MCF 10A (cell line): ENCODE data around the gene TRPM5. TPM values are rescaled to one million over a fixed set of nuclear protein-coding genes. Genes with fewer than 3 reads are reported as not detected.

Experiments
- BruUV-seq: library from RNA; stranded (reverse); fragments of 400-500 nt; replicated peaks from 2 replicates; lab custom pipeline; 2021; lab: Mats Ljungman, UMichigan
- CTCF ChIA-PET: fragments of 300-600 bp; sonication (Branson Sonifier 250); formaldehyde crosslinking; extraction: SDS; loops from one replicate; lab custom pipeline; 2021; ENCODE audit warnings: antibody characterized with exemption, inconsistent platforms; lab: Yijun Ruan, JAX
- POLR2A ChIA-PET: fragments of 300-600, 350-650 bp; sonication (Branson Sonifier 250); formaldehyde crosslinking; extraction: SDS; loops from one replicate; lab custom pipeline; 2020; ENCODE audit warnings: antibody characterized with exemption, inconsistent platforms; lab: Yijun Ruan, JAX
- DNase-seq: peaks from one replicate; pipeline ENCODE4 v3.0.0-alpha.2; 2018; ENCODE audit not compliant: unreplicated experiment
- H3K27ac Mint-ChIP-seq: one replicate; pipeline ENCODE4 v1.8.0; 2022; ENCODE audit warnings: mild to moderate bottlenecking, low read depth, mixed read lengths; ENCODE audit not compliant: unreplicated experiment
- H3K27me3 Mint-ChIP-seq: one replicate; pipeline ENCODE4 v1.8.0; 2022; ENCODE audit warnings: mixed read lengths; ENCODE audit not compliant: insufficient read depth, unreplicated experiment
- H3K36me3 Mint-ChIP-seq: one replicate; pipeline ENCODE4 v1.8.0; 2022; ENCODE audit warnings: mild to moderate bottlenecking, moderate library complexity, mixed read lengths; ENCODE audit not compliant: insufficient read depth, unreplicated experiment
- H3K4me1 Mint-ChIP-seq: one replicate; pipeline ENCODE4 v1.8.0; 2022; ENCODE audit warnings: mixed read lengths; ENCODE audit not compliant: insufficient read depth, unreplicated experiment
- H3K4me3 Mint-ChIP-seq: one replicate; pipeline ENCODE4 v1.8.0; 2022; ENCODE audit warnings: mild to moderate bottlenecking, moderate library complexity, mixed read lengths; ENCODE audit not compliant: unreplicated experiment
- H3K9me3 Mint-ChIP-seq: one replicate; pipeline ENCODE4 v1.8.0; 2022; ENCODE audit warnings: mixed read lengths; ENCODE audit not compliant: unreplicated experiment
- intact Hi-C: fragments of 100-400 bp; cut with micrococcal nuclease; formaldehyde crosslinking; loops from 2 replicates; pipeline ENCODE4 v1.14.1; 2022
- total RNA-seq: library from RNA; stranded (reverse); gene quantifications from 2 replicates; pipeline ENCODE4 v1.2.3, GENCODE V29; 2022
- TF ChIP-seq, protein P1 (sequence below): fragments of 200-600 bp; IDR thresholded peaks from one replicate; pipeline ENCODE4 v1.8.0; 2022; ENCODE audit warnings: antibody characterized with exemption, mild to moderate bottlenecking; ENCODE audit not compliant: unreplicated experiment

Gene TRPM5
- total RNA-seq, 1 experiment from 2014 or later: not detected

DNA sequence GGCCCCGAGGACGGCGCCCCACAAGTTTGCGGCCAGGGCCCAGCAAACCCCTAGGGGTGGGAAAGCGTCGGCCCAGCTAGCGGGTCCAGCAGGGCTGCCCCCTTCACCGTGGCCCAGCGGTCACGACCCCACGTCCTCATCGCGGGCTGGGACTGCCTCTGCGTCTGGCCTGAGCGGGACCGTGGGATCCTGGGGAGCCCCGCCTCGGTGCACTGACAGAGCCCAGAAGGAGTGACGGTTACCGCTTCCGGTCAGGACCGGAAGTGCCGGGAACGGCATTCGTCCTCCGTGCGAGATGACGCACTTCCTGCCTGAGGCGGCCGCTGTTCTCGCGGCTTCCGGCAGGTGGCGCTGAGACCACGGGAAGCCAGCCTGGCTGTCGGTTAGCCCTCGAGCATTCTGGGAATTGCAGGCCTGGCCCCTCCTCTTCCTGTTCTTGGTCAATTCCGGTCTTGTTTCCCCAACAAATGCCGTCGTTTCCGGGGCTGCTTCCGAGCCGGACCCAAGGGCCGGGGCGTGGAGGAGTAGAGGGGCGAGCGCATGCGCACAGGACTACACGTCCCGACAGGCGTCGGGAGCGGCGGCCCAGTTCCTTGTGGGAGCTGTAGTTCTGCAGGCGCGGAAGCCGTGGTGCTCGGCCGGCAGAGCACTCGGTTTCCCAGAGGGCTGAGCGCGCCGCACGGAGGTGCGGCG lies 44.1 kb downstream of the TRPM5 start, which contains the start of gene TSSC4:
Gene TSSC4, plus strand, starts transcription at position 682 of the 693 bp plus-strand sequence. CDS start 1,884 bp downstream, outside the sequence.
- H3K27me3 Mint-ChIP-seq: no peaks in the 10 kb centered on the region

DNA sequence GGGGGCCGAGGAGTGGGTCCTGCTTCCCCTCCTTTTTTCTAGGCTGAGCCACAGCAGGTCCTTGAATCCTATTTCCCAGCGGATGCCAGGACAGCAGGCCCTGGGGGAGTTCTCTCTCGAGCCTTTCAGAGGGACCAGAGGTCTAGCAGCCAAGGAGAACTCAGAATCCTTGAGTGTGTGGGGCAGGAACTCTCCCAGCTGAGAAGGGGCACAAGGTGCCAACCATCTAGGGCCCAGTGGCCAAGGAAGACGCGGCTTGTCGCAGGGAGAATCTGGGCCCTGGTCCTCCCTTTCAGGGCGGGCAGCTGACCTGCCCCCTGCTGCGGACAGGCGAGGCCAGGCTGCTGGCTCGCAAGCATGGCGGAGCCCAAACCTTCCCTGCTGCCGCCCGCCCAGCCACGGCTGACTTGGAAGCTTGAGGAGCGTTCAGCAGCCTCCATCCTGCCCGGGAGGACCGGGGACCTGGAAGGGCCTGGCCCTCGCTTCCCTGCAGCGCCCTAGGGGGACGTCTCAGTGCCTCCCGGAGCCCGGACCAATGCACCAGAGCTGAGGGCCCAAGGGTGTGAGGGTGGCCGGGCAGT lies 44.7 kb downstream of the TRPM5 start:
- intact Hi-C loops: loop anchor here (1.0 kb wide), 2 partner anchors 20 to 94 kb away; no protein-coding TSS in a partner anchor
- peaks cover 42% of the 10 kb centered on the region for H3K36me3 Mint-ChIP-seq
- H3K4me3 Mint-ChIP-seq: peak overlapping the region; percentile 86
- DNase-seq: peak; percentile 19
- TF ChIP-seq, protein P1, sequence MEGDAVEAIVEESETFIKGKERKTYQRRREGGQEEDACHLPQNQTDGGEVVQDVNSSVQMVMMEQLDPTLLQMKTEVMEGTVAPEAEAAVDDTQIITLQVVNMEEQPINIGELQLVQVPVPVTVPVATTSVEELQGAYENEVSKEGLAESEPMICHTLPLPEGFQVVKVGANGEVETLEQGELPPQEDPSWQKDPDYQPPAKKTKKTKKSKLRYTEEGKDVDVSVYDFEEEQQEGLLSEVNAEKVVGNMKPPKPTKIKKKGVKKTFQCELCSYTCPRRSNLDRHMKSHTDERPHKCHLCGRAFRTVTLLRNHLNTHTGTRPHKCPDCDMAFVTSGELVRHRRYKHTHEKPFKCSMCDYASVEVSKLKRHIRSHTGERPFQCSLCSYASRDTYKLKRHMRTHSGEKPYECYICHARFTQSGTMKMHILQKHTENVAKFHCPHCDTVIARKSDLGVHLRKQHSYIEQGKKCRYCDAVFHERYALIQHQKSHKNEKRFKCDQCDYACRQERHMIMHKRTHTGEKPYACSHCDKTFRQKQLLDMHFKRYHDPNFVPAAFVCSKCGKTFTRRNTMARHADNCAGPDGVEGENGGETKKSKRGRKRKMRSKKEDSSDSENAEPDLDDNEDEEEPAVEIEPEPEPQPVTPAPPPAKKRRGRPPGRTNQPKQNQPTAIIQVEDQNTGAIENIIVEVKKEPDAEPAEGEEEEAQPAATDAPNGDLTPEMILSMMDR: no peak
- no peaks in the 10 kb centered on the region for H3K27me3 Mint-ChIP-seq
- ChIA-PET POLR2A (interaction anchor here (0.6 to 3.2 kb wide), 11 partner anchors 9 to 561 kb away, joined by 3 to 30 read pairs (median 4); partner anchors contain the start of genes CD81, PHLDA2 and TNNI2), CTCF (interaction anchor here (0.5 to 3.5 kb wide), 9 partner anchors 9 to 132 kb away, joined by 3 to 28 read pairs (median 4); no protein-coding TSS in a partner anchor)
- H3K4me1 Mint-ChIP-seq: no peaks in the 10 kb centered on the region
- H3K27ac Mint-ChIP-seq: peak overlapping the region; percentile 94
- BruUV-seq: no TSS peak
- H3K9me3 Mint-ChIP-seq: no peaks in the 10 kb centered on the region

More for the DNA sequence above, 44.1 kb downstream of the TRPM5 start, which contains the start of gene TSSC4:
- POLR2A ChIA-PET: interaction anchor here (0.6 to 3.2 kb wide), 22 partner anchors 9 to 769 kb away, joined by 3 to 30 read pairs (median 4); partner anchors contain the start of genes CD81, NAP1L4, PHLDA2 and TNNI2
- CTCF ChIA-PET: interaction anchor here (0.5 to 3.5 kb wide), 16 partner anchors 10 to 487 kb away, joined by 3 to 28 read pairs (median 4); no protein-coding TSS in a partner anchor
- no peaks in the 10 kb centered on the region for H3K4me1 Mint-ChIP-seq
- peak; percentile 100 for DNase-seq
- no TSS peak for BruUV-seq
- H3K9me3 Mint-ChIP-seq: no peaks in the 10 kb centered on the region
- TF ChIP-seq, protein P1: peak; percentile 95
- intact Hi-C loops: loop anchor here (1.0 kb wide), 2 partner anchors 19 to 95 kb away; no protein-coding TSS in a partner anchor
- peak within 1 kb of the TSS; percentile 86 for H3K4me3 Mint-ChIP-seq
- H3K36me3 Mint-ChIP-seq: peaks cover 36% of the 10 kb centered on the region
- peak within 1 kb of the TSS; percentile 94 for H3K27ac Mint-ChIP-seq

DNA sequence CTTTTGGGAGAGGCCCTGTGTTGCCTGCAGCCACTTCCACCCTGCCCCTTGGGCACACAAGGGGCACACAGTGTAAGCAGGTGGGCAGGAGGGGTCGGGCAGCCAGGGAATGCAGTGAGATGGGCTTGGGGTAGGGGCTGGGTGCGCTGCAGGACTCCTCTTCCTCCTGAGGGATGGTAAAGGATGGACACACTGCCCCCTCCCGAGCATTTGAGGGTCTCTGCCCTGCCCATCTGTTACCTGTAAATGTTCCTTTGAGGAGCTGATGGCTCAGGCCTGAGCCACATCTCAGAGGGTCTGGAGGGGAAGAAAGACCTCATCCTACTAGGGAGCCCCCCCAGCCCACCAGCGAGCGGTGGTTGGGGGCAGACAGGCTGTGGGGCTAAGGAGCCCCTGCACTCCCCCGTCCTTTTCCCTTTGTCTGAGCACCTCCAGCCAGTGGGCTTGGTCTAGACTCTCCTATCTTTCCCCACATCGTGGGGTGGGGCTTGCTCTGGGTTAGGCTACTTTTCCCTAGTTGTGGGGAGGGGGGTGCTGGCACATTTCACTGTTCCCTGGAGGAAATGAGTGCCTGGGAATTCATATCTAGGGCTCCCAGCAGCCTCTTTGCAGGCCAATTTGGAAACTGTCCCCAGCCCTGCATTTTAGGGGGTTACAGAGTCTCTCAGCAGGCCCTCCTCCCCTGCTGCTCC lies 45.5 kb downstream of the TRPM5 start:
- Mint-ChIP-seq H3K4me3 (peak overlapping the region; percentile 86), H3K27ac (peak overlapping the region; percentile 94), H3K36me3 (peaks cover 41% of the 10 kb centered on the region), H3K4me1 (no peaks in the 10 kb centered on the region), H3K9me3 (no peaks in the 10 kb centered on the region), H3K27me3 (no peaks in the 10 kb centered on the region)
- TF ChIP-seq, protein P1: no peak
- DNase-seq: no peak
- no TSS peak for BruUV-seq
- CTCF ChIA-PET: interaction anchor here (0.5 to 3.5 kb wide), 7 partner anchors 8 to 808 kb away, joined by 3 to 22 read pairs (median 4); no protein-coding TSS in a partner anchor
- intact Hi-C loops: no loop called here
- POLR2A ChIA-PET: interaction anchor here (0.6 to 3.2 kb wide), 5 partner anchors 8 to 181 kb away, joined by 3 to 30 read pairs (median 9); partner anchors contain the start of gene CD81
